Ectodermal cell (in vitro differentiated cells): ENCODE measurements around the gene AMH.

Experiments used
- H3K27ac ChIP-seq: 2 replicates; pipeline ENCODE4 v1.7.0; 2013; ENCODE audit warnings: mild to moderate bottlenecking, low read depth, low read length; ENCODE audit not compliant: insufficient read depth, poor library complexity, severe bottlenecking
- H3K27me3 ChIP-seq: 2 replicates; pipeline ENCODE4 v1.7.0; 2013; ENCODE audit warnings: mild to moderate bottlenecking, low read length; ENCODE audit not compliant: insufficient read depth, control insufficient read depth, poor library complexity, severe bottlenecking
- H3K36me3 ChIP-seq: one replicate; pipeline ENCODE4 v1.7.0; 2013; ENCODE audit warnings: low read length; ENCODE audit not compliant: control insufficient read depth, insufficient read depth
- H3K4me1 ChIP-seq: one replicate; pipeline ENCODE4 v1.7.0; 2013; ENCODE audit warnings: low read length; ENCODE audit not compliant: control insufficient read depth, insufficient read depth
- H3K4me3 ChIP-seq: 2 replicates; pipeline ENCODE4 v1.7.0; 2013; ENCODE audit warnings: low read depth, low read length, control low read depth; ENCODE audit not compliant: insufficient read depth
- H3K9me3 ChIP-seq: 2 replicates; pipeline ENCODE4 v1.7.0; 2013; ENCODE audit warnings: mild to moderate bottlenecking, low read length, moderate library complexity; ENCODE audit not compliant: control insufficient read depth
- WGBS, 2 experiments: methylation state at CpG; one replicate each; pipeline ENCODE4 v1.1.7; 2013; ENCODE audit warnings: missing lambda C conversion rate in 2 of 2; 5-methylcytosine and 5-hydroxymethylcytosine counted together

AMH gene

GRCh38 chr19:2288338-2288817 lies 39.3 kb downstream of the AMH start:
- Histone ChIP-seq H3K36me3 (no peaks in the 10 kb centered on the region), H3K4me1 (peaks cover 5% of the 10 kb centered on the region), H3K9me3 (no peaks in the 10 kb centered on the region), H3K4me3 (no peak overlapping the region), H3K27me3 (peaks cover 86% of the 10 kb centered on the region), H3K27ac (no peak overlapping the region)
- 89 to 91% methylated on average over 17 of the region's 17 CpGs for WGBS, 2 experiments

DNA sequence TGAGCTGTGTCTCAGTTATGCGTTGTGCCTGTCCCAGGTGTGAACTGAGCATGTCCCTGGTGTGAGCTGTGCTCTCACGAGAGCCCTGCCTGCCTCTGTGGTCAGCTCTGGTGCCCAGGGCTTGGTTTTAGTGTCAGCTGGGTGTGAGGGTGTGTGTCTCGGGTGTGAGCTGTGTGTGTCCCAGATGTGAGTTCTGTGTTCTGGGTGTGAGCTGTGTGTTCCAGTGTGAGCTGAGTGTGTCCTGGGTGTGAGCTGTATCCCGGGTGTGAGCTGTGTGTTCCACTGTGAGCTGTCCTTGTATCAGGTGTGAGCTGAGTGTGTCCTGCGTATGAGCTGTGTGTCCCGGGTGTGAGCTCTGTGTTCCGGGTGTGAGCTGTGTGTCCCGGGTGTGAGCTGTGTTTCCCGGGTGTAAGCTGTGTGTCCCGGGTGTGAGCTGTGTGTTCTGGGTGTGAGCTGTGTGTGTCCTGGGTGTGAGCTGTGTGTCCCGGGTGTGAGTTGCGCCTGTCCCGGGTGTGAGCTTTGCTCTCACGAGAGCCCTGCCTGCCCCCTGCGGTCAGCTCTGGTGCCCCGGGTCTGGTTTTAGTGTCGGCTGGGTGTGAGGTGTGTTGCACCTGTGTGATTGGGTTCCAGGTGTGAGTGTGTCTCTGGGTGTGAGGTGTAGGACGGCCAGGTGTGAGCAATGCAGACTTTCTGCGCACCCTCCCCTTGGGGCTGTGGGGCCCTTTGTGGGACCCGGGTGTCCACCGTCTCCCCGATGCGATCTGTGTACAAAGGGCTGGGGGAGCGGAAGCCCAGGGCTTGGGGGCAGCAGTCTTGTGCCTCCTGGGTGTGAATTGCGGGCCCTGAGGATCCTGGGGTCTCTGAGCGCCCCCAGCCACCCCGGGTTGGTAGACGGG lies 39.9 kb downstream of the AMH start:
- H3K4me1 ChIP-seq, result peaks cover 5% of the 10 kb centered on the region
- peaks cover 92% of the 10 kb centered on the region for H3K27me3 ChIP-seq
- no peaks in the 10 kb centered on the region for H3K9me3 ChIP-seq
- H3K36me3 ChIP-seq, result no peaks in the 10 kb centered on the region
- H3K27ac ChIP-seq, result no peak overlapping the region
- no peak overlapping the region for H3K4me3 ChIP-seq
- 74 to 75% methylated on average over 28 of the region's 28 CpGs for WGBS, 2 experiments

- Histone ChIP-seq H3K4me1 (peaks cover 5% of the 10 kb centered on the region), H3K4me3 (no peak overlapping the region), H3K9me3 (no peaks in the 10 kb centered on the region), H3K36me3 (no peaks in the 10 kb centered on the region), H3K27me3 (peaks cover 97% of the 10 kb centered on the region), H3K27ac (no peak overlapping the region)
- WGBS, 2 experiments, result 4 to 5% methylated on average over 74 of the region's 74 CpGs
These were observed 40.8 kb downstream of the AMH start for GRCh38 chr19:2289714-2290435.

DNA sequence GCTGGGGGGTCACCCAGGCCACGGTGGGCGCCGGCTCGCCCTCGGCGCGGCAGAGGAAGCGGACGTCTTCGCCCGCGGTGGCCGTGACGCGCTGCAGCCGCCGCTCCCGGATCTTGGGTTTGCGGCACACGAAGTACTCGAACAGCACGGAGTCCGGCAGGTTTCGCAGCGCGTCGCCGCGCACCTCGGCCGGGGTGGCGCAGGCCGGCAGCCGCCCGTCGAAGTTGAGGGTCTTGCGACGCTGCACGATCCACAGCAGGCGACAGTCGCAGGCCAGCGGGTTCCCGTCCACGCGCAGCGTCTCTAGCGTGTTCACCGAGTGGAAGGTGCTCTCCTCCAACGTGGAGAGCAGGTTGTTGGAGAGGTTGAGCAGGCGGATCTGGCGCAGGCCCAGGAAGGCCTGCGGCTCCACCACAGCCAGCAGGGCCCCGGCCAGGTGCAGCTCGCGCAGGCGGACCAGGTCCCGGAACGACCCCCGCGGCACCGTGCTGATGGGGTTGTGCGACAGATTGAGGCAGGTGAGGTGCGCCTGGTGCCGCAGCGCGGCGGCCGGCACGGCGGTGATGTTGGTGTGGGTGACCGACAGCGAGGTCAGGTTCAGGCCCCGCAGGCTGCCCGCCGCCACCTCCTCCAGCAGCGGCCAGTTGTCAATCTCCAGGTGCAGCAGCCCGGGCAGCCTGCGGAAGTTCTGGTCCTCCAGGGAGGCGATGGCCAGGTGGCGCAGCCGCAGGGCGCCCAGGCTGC lies 41.5 kb downstream of the AMH start:
- WGBS, 2 experiments, result 6 to 7% methylated on average over 82 of the region's 82 CpGs
- no peaks in the 10 kb centered on the region for H3K9me3 ChIP-seq
- no peak overlapping the region for H3K27ac ChIP-seq
- H3K36me3 ChIP-seq, result no peaks in the 10 kb centered on the region
- peaks cover 99% of the 10 kb centered on the region for H3K27me3 ChIP-seq
- H3K4me3 ChIP-seq, result peak overlapping the region; percentile 22
- peaks cover 5% of the 10 kb centered on the region for H3K4me1 ChIP-seq

GRCh38 chr19:2291185-2291751 lies 42.1 kb downstream of the AMH start:
- Histone ChIP-seq H3K27me3 (peaks cover 98% of the 10 kb centered on the region), H3K36me3 (no peaks in the 10 kb centered on the region), H3K27ac (no peak overlapping the region), H3K4me3 (peak overlapping the region; percentile 22), H3K4me1 (peaks cover 5% of the 10 kb centered on the region), H3K9me3 (no peaks in the 10 kb centered on the region)
- WGBS, 2 experiments, result 2% methylated on average over 67 of the region's 67 CpGs

- WGBS, 2 experiments, result 86% methylated on average over 26 of the region's 26 CpGs
- Histone ChIP-seq H3K4me3 (no peak overlapping the region), H3K36me3 (no peaks in the 10 kb centered on the region), H3K27me3 (peaks cover 63% of the 10 kb centered on the region), H3K4me1 (peaks cover 3% of the 10 kb centered on the region), H3K27ac (no peak overlapping the region), H3K9me3 (no peaks in the 10 kb centered on the region)
These were observed 45.7 kb downstream of the AMH start for GRCh38 chr19:2294687-2295335.

DNA sequence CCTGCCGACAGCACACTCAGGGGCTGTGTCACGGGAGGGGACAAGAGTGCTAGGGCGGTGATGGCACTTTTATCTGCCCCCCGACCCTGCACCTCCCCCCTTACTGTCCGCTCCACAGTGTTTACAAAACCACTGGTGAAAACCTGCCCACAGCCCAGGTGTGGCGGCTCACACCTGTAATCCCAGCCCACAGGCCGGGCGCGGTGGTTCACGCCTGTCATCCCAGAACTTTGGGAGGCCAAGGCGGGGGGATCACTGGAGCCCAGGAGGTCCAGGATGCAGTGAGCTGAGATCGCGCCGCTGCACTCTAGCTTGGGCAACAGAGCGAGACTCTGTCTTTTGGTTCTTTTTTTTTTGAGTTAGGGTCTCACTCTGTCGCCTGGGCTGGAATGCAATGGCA lies 47.0 kb downstream of the AMH start:
- Histone ChIP-seq H3K4me1 (no peaks in the 10 kb centered on the region), H3K36me3 (no peaks in the 10 kb centered on the region), H3K4me3 (no peak overlapping the region), H3K27ac (no peak overlapping the region), H3K9me3 (no peaks in the 10 kb centered on the region), H3K27me3 (peaks cover 50% of the 10 kb centered on the region)
- WGBS, 2 experiments, result 89 to 90% methylated on average over 16 of the region's 16 CpGs

DNA sequence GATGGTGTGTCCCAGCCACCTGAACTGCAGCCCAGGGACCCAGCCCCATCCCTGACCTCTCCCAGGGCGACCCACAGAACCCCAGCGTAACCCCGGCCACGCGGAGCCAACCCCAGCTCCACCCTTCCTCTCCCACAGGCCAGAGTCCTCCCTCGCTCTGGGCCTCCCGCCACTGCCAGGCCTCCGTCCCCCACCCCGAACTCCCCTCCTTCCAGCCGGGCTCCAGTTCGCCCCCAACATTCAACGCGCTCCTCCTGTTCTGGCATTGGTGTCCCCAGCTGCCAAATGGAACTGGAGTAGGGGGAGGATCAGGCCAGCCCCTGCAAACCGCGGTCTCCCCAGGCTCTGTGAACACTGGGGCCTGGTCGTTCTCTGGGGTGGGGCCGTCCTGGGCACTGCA lies 51.4 kb downstream of the AMH start:
- Histone ChIP-seq H3K4me3 (no peak overlapping the region), H3K9me3 (no peaks in the 10 kb centered on the region), H3K27me3 (peaks cover 17% of the 10 kb centered on the region), H3K4me1 (no peaks in the 10 kb centered on the region), H3K36me3 (no peaks in the 10 kb centered on the region), H3K27ac (no peak overlapping the region)
- WGBS, 2 experiments, result 90 to 91% methylated on average over 17 of the region's 17 CpGs
